ENCODE data around the gene METTL15.

DNA sequence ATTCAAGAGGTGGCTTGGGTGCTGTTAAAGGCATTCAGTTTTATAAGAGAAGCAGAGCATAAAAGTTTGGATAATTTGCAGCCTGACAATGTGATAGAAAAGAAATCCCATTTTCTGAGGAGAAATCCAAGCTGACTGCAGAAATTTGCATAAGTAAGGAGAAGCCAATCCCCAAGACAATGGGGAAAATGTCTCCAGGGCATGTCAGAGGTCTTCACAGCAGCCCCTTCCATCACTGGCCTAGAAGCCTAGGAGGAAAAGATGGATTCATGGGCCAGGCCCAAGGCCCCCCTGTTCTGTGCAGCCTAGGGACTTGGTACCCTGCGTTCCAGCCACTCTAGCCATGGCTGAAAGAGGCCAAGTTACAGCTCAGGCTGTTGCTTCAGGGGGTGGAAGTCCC is 207.3 kb downstream of the METTL15 start:
- TF ChIP-seq, protein P1, sequence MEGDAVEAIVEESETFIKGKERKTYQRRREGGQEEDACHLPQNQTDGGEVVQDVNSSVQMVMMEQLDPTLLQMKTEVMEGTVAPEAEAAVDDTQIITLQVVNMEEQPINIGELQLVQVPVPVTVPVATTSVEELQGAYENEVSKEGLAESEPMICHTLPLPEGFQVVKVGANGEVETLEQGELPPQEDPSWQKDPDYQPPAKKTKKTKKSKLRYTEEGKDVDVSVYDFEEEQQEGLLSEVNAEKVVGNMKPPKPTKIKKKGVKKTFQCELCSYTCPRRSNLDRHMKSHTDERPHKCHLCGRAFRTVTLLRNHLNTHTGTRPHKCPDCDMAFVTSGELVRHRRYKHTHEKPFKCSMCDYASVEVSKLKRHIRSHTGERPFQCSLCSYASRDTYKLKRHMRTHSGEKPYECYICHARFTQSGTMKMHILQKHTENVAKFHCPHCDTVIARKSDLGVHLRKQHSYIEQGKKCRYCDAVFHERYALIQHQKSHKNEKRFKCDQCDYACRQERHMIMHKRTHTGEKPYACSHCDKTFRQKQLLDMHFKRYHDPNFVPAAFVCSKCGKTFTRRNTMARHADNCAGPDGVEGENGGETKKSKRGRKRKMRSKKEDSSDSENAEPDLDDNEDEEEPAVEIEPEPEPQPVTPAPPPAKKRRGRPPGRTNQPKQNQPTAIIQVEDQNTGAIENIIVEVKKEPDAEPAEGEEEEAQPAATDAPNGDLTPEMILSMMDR (IDR thresholded peaks at IDR 0.05) = no peak
- TF ChIP-seq EZH2 (IDR thresholded peaks at IDR 0.05; ENCODE audit: borderline replicate concordance, insufficient read depth, low read depth, low read length, poor library complexity, severe bottlenecking) = no peak
